GM12872 (cell line): ENCODE data around the gene ACKR2.

ENCODE experiments used
- CTCF ChIP-seq: IDR thresholded peaks from 3 replicates; pipeline ENCODE4 v1.5.1; 2011; ENCODE audit warnings: low read depth, mild to moderate bottlenecking, low read length, moderate library complexity; ENCODE audit not compliant: insufficient read depth

The ACKR2 gene

GRCh38 chr3:42802876-42803413, 6.3 kb upstream of the ACKR2 start:
- no peak for TF ChIP-seq CTCF

GRCh38 chr3:42803414-42804105, 5.7 kb upstream of the ACKR2 start:
- no peak for TF ChIP-seq CTCF

GRCh38 chr3:42804106-42804830, 5.0 kb upstream of the ACKR2 start, which contains the start of gene HIGD1A:
TSS of gene HIGD1A (minus strand) at chr3:42804490. CDS start at chr3:42794253, 10,237 bp downstream.
- TF ChIP-seq CTCF: no peak

GRCh38 chr3:42804831-42805132, 4.5 kb upstream of the ACKR2 start:
- TF ChIP-seq CTCF: no peak

GRCh38 chr3:42805141-42805821, 4.0 kb upstream of the ACKR2 start:
- no peak for TF ChIP-seq CTCF

- TF ChIP-seq CTCF: no peak
These were observed 1.3 kb upstream of the ACKR2 start for GRCh38 chr3:42807929-42808328.

GRCh38 chr3:42814246-42814645, 5.0 kb downstream of the ACKR2 start:
- TF ChIP-seq CTCF: no peak
